ENCODE results near the gene PTPRT.

GRCh38 chr20:43198607-43199006 lies 8.9 kb upstream of the PTPRT start:
- TF ChIP-seq FOXM1 (IDR thresholded peaks at IDR 0.05; ENCODE audit: borderline replicate concordance) (no peak), FOXK2 (IDR thresholded peaks at IDR 0.05) (no peak), FOXA1 (IDR thresholded peaks at IDR 0.05) (no peak), BHLHE40 (IDR thresholded peaks at IDR 0.05; ENCODE audit: borderline replicate concordance) (no peak), ELF4 (IDR thresholded peaks at IDR 0.05) (no peak), NFRKB (IDR thresholded peaks at IDR 0.05) (no peak), SUZ12 (IDR thresholded peaks at IDR 0.05) (no peak), SP1 (IDR thresholded peaks at IDR 0.05) (no peak)
